DMS53 (cell line): ENCODE data around the gene RPS15.

ENCODE experiments used
- DNase-seq: peaks from one replicate; lab custom pipeline; 2025; lab: John Stamatoyannopoulos, UW

RPS15 gene

DNA sequence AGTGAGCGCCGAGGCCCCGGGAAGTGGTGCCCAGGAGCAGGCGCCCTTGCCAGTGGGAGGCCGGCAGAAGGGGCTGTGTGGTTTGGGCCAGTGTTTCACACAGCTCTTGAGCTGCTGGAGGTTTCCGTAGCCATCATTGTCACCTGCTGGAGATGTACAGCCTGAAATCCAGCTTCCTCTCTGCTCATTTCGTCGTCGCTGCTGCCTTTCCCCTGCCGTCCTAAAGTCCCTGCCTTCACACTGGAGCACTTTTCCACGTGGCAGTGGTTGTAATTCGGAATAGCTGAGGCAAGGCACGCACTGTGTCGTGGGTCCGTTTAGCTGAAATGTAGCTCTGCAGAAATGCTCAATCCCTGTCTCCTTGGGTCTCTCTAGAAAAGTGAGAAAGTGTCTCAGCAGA lies 17.6 kb upstream of the RPS15 start:
- DNase-seq, result no peak

DNA sequence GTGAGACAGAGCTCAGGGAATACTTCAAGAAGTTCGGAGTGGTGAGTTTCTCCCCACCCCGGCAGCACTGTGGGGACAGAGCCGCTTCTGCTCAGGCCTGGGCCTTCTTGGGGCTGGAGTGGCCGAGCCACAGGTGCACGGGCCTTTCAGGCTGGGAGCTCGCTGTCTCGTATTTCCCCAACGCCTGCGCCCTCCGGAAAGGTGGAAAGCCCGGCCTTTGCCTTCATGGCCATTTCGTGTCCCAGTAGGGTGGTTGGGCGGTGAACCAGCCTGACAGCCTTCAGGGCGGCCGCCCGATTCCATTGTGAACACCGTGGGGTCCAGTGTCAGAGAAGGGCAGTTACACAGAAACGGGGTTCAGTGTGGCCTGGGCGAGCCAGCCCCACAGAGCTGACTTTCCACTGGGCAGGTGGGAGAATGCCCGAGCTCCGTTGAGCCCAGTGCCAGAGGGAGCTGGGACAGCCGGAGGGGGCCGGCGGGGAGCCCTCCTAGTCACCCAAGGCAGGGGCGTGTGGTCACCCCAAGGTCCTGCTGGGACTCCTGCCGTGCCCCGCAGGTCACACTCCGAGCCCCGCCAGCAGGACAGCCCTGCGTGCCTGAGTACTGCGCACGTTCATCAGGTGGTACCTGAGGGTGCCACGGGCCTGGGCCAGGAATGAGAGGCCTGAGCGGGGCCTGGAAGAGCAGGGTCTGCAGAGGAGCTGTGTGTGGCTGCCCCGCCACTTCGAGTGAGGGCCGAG lies 16.8 kb upstream of the RPS15 start:
- no peak for DNase-seq

DNA sequence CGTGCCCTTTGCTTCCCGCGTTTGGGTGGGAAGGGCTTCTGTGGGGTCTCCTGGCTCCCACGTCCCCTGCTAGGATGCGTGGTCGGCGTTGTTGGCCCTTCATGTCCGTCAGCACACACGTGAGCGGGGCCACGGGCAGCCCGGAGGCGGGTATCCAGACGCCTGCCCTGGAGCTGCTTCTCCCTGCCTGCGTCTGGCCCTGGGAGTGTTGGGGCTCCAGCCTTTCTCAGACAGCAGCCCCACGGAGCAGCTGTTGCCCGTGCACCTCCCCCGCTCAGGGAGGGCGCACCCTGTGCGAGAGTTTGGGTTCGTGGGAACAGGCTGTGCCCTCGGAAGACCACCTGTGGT lies 16.3 kb upstream of the RPS15 start:
- DNase-seq, result no peak

DNA sequence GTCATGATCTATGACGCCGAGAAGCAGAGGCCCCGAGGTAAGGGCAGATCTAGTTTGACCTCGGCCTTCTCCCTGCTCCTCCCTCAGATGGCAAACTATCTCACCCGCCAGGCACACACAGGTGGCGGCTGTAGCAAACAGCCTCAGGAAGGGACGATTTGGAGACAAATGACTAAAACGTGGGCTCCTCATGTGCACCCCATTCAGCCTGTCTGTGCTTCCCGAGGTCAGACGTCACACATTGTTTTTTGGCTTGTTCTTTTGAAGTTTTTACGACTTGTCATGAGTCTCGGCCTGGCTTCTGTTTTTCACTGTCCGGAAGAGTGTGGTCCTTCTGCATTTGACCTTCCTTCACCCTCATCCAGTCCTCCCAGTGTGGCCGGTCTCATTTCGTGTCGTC lies 15.8 kb upstream of the RPS15 start:
- peak; percentile 60 for DNase-seq

DNA sequence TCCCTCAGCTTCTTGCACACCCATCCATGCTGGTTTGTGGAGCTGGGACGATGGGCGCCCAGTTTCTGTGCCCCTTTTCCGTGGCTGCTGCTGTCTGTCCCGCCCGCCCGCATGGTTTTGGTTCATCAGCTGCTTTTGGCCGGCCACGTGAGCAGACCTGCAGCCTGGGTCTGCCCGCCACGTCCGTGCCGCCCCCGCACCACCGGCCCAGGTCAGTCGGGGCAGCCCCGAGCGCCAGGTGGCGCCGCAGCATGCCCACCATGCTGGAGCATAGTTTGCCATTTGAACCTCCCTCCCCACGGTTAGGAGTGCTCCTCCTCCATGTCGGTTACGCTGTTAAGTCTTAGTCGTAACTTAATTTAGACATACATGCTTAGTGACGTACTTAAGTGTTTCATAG lies 15.3 kb upstream of the RPS15 start:
- no peak for DNase-seq

DNA sequence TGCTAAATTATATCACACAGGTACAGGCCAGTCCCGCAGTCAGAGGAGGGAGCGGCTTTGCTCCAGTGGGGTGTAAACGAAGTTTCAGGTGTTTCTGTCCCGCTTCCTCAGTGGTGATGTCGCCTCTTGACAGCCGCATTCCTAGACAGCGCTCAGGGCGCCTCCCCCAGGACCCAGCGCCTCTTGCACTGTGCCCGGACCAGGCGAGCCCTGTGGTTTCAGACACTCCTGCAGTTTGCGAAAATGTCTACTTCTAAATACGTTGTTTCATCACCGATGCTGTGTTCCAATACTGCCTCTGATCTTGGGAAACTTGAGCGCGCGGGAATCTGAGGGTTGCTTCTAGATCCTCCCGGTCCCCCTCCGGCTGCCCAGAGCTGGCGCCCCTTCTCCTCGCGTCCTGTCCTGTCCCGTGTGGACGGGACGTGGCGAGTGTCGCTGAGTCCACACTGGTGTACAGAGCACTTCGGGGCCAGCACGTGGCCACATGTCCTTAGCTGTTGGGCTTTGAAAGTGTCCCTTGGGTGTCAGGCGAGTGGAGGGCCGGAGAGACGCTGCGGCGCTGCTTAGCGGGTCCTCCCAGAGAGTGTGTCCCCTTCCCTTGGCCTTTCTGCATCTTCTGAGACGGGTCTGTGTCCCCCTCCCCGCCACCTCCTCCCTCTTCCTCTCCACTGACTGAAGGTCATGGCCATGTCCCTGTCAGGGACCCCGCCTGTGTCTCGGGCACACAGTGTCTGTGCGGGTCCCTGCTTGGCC lies 14.6 kb upstream of the RPS15 start:
- peak; percentile 80 for DNase-seq

DNA sequence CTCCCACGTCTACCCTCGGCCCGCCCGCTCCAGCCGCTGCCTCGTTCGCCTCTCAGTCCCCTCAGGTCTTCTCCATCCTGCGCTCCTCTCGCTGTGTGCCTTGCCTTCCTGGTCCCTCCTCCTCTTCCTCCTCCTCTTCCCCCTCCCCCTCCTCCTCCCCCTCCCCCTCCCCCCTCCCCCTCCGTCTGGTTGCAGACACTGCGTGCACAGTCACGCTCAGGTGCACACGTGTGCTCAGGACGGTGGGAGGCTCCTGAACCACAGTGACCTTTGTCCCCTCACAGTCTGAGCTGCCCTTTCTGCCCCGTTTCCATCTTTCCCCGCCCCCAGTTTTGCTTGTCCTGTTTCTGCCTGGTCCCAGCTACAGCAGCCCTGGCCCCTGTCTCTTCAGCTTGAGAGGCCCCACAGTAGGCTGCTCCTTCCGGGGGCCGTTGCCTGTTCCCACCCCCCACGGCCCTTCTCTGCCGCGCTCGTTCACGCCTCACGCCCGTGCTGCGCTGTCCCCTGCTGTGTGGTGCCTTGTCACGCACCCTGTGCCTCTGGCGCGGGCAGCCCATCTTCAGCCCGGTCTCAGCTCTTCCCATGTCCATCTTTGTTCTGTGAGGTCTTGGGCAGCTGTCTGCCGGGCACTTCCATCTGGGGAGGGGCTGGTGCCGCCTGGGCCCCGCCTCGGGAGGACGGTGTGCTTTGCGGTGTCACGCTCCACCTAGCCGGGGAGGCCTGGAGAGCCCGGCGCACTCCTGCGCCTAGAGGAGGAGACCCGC lies 13.8 kb upstream of the RPS15 start:
- peak; percentile 94 for DNase-seq

DNA sequence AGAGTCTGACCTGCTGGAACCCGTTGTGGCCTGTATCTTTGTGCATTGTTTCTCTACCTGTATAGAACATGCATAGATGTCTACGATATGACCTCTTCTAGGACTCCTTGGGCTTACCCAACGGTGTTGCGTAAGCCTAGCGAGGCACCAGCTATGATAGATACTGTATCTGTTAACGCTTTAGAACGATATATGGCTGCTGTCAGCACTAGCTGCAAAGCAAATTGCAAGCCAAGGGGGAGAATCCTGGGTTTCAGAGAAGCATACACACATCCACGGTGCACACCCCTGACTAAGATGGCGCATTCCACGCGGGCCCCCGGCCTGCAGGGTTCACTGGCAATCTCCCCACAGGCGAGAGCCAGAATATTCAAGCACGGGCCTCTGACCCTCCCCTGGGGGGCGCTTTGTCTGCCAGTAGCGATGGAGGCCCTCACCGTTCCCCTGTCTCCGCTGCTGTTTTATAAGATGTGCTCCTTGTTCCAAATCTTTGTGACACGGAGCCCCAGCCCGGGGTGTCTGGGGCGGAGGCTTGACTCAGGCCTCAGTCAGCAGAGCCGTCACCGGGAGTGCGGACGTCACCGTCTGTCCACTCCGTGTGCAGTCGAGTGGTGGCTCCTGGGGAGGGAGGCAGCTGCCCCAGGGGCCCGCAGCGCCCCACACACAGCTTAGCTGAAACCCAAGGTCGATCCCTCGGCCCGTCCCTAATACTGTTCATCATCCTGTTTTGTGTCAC lies 12.9 kb upstream of the RPS15 start:
- peak; percentile 57 for DNase-seq

DNA sequence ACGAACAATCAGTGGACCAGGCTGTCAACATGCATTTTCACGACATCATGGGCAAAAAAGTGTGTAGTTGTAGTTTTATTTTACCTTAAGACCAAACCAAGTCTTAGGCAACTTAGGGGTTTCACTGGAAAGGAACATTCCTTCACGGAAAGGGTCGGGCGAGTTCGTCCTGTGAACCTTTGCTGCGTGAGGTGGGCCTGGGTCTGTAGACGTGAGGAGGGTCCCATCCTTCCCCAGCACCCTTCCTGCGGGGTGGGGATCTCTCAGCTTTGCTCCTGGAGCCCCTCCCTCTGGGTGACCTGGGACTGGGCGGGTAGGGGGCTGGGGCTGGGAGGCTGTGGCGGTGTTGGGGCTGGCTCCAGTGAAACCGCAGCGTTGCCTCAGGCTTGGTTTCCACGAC lies 12.3 kb upstream of the RPS15 start:
- no peak for DNase-seq

DNA sequence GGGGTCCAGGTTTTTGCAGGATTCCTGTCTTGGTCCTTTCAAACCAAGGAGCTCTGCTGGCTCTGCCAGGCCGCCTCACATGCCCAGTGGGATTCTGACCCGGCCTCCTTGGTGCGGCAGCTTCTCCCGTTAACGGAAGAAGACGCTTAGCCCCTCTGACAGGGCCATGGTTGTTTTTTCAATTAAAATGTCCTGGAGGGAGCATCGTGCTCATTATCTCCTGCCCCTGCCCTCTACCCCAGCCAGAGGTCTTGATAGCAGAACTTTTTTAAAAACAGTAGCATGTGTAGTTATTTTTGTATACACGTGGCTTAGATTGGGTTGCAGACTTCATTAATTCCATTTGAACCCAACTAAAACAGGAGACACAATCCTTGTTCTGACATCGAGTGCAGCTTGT lies 11.5 kb upstream of the RPS15 start:
- DNase-seq, result no peak

DNA sequence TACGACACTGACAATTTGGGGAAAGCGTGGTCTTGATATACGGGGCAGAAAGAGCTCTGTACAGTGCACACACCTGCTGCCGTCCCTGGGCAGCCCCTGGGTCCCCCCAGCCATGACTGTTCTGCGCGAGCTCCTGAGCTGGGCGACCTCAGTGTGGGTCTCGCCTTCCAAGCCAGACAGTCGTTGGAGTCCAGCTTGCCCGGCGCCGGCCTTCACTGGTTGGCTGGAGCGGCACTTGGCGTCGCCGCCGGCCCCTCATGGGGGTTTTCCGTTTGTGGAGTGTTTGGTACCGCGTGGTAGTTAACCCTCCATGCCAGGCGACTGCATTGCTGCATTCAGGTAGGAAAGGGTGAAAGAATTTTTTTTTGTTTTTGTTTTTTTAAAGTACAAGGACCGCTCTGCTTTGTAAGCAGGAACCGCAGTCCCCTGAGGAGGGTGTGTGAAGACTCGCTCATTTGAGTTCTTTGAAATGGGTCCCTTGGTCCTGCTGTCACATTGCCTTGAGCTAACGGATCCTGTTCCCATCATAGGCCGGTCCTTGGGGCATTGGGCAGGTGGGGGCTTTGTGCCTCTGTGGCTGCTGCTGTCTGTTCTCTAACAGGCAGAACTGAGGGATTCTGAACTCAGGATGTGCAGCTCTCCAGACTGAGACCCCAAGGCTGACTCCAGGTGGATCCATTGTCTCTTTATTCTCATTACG lies 10.8 kb upstream of the RPS15 start:
- no peak for DNase-seq

DNA sequence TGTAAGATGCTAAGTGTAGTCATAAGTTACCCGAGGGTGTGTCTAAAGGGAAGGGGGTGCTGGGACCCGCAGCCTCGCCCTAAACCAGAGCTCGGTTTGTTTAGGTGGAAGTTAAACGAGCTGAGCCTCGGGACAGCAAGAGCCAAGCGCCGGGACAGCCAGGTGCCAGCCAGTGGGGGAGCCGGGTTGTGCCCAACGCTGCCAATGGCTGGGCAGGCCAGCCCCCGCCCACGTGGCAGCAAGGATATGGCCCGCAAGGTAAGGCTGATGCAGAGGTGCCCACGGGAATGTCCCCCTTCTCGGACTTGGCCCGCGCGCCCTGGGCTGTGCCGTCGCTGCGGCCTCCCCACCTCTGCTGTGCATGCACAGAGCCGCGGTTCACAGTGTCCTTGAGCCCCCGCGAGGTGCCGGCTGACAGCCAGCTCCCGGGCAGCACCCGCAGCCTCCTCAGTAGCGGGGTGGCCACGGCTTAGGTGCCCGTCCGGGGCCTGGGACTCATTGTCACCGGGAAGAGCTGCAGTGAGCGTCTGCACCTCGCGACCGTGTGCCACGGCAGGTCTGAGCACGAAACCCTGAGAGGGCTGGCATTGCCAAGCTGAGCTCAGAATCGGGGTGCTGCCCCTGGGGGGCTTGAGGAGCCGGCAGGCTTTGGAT lies 9.3 kb upstream of the RPS15 start:
- DNase-seq, result no peak

DNA sequence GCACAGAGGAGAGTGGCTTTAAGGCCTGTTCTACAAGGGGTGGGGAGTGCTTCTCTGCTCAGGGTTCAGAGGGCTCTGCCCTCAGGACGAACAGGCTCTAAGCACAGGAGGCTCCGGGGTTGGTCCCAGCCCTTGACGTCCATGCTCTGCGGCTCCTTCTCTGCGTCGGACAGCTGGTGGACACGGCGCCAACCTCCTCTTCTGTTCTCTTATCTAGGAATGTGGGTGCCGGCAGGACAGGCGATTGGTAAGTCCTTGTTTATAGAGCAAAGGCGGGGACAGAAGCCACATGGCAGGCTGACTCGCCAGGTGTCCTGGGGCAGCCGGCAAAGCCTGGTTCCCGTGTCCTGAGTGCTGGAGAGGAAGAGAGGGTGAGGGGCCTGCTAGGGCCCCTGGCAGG lies 8.4 kb upstream of the RPS15 start:
- no peak for DNase-seq

DNA sequence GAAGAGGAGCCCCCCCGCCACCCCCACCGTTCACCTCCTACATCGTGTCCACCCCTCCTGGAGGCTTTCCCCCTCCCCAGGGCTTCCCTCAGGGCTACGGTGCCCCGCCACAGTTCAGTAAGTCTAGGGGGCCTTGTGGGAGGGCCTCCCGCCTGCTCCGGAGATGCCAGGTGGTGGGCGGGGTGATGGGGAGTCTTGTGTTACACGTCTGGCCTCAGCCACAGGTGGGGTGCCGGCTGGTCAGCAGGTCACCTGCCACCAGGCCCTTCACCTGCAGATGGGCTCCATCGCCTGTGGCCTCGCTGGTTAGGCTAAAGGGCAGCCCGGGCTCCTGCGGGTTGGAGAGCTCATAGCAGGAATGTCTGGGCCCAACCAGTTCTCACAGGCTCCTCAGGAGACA lies 8.0 kb upstream of the RPS15 start:
- DNase-seq, result no peak

DNA sequence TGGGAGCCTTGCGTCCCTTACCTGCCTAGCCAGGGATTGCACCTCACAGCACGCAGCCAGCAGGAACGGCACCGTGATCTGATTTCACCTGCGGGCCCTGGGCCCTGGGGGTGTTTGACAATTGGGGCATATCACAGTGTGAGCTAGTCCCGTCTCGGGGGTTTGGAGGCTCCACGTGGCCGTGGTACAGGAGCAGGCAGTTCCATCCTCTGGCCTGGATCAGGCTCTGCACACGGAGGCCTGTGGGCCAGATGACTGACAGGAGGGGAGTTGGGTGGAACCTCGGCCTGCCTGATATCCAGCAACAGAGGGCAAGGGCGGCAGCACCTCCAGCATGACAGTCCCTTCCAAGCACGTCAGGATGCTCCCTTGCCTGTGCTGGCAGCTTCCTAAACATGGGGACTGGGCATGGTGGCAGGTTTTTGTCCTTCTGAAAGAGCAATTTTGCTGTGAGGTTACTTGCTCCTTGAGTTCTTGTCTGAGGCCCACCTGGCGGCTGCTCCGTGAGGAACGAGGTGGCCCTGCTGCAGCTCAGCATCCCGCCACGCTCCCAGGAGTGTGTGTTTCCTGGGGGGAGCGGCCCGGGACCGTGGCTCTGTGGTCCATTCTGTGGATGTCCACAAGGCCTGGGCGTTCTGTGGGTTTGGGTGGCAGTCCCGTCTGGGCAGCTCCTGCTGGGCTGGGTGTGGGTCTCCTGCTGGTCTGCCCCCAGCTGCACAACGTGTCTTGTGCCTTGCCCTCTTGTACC lies 6.3 kb upstream of the RPS15 start:
- DNase-seq, result no peak

DNA sequence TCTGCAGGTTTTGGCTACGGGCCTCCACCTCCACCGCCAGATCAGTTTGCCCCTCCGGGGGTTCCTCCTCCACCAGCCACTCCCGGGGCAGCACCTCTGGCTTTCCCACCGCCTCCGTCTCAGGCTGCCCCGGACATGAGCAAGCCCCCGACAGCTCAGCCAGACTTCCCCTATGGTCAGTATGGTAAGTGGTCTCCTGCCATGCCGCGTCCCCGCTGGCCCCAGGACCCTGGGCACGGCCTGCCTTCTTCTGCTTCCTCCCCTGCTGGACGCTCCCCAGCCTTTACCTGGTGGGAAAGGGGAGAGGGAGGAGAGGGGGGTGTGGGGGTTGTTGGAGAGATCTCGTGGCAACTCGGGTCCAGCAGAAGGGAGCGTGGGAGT lies 5.7 kb upstream of the RPS15 start:
- no peak for DNase-seq

DNA sequence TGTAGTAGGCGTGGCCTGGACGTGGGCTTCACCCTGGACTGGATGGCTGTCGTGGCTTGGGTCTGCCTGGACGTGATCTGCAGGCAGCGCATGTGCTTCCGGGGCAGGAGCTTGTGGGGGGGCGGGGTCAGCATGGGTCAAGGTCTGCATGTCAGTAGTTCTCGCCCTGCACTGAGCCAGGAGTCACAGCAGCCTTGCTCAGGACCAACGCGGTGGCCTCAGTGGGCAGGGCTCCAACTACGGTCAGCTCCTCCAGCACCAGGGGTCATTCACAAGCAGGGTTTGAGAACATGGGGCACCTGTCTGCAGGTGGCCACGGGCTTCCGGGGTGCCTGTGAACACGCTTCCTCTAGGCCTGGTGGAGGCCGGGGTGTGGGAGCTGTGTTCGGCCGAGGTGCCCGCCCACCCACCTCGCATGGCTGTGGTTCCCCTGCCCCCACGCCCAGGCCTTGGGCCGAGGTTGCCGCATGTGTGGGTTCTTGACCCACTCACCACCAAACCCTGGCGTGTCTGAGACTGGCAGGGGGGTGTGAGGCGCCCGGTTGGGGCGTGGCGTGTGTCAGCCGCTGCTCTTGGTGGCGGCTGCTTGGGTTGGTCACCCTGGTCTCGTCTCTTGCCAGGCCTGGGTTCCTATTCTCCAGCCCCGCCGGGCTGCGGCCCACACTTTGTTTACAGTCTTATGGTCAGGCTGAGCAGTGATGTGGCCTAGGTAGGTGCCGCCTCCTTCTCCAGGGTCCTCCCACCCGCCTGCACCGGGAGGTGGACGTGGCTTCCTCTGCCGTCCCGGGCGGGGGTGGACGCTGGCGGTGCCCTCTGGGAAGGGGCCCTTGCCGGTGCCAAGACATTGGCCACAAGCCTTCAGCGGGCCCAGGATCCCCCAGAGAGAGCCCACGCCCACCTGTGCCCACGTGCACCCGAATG lies 4.8 kb upstream of the RPS15 start:
- DNase-seq, result no peak

DNA sequence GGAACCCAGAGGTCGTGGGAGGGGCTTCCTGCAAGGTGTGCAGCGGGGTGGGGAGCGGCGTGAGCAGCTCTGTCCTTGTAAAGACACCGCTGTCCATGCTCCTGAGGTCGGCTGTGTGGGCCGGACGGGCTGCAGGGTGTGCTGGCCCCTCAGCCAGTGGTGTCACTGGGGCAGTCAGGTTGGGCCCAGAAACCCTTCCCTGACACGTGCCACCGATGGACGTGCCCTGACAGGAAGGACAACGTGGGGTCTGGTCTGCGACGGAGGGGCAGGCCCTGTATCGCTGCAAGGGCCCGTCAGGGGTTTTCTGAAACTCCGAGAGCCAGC lies 4.2 kb upstream of the RPS15 start:
- no peak for DNase-seq

DNA sequence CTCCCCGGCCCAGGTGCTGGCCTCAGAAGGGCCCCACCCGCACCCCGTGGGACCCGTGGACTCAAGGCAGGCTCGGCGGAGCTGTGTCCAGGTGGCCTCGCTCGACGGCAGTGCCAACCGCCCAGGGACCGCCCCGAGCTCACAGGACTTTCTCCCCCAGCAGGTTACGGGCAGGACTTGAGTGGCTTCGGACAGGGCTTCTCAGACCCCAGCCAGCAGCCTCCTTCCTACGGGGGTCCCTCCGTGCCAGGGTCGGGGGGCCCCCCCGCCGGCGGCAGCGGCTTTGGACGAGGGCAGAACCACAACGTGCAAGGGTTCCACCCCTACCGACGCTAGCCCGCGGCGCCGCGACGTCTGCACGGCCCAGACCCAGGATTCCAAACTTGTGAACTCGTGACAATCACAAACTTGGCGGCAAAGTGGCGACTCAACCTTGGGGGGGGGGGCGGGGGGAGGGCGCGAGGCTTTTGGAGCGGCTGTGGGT lies 3.6 kb upstream of the RPS15 start:
- DNase-seq, result no peak
